Globus pallidus (tissue), 1 donor: ENCODE data around the gene POPDC2.
"Not testable (repeated sequence)": the region's sequence is repeated elsewhere in the genome, so short reads cannot be mapped to it uniquely, and the experiment has no call there.

Experiments
- DNase-seq: peaks from one replicate; pipeline ENCODE4 v3.0.0-alpha.2; 2015; ENCODE audit warnings: low spot score

Gene POPDC2

DNA sequence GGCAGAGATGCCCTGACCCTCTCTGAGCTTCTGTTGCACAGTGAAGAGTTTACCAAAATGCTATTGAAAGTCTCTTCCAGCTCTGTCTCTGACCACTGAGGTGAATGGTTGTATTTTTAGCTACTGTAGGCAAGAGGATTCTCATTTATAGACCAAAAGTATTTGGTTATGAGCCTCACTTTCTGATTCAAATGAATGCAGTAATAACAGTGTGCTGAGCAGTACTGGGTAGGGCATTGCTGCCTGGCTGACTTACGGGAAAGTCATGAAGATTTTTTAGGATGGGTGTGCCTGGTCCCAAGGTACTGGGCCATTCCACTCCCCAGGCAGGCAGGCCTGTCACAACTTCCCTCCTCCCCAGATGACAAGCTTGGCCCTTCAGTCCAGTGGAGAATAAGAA lies 47.2 kb downstream of the POPDC2 start:
- no peak for DNase-seq

DNA sequence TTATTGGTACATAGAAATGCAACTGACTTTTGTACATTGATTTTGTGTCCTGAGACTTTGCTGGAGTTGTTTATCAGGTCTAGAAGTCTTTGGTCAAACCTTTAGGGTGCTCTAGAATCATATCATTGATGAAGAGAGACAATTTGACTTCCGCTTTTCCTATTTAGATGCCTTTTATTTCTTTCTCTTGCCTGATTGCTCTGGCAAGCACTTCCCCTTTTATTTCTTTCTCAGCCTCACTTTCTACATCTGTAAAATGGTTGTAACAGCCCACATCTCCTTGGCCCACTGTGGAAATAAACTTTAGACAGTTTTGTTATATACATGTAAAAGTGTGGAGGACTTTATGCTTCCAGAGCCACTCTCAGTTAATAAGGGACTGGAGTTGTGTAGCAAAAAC lies 48.7 kb downstream of the POPDC2 start:
- DNase-seq: no peak

GRCh38 chr3:119609301-119609700 lies 51.1 kb downstream of the POPDC2 start:
- DNase-seq: no peak

- DNase-seq: no peak
These were observed 51.9 kb downstream of the POPDC2 start for GRCh38 chr3:119608405-119609000.

- DNase-seq: no peak
These were observed 55.5 kb downstream of the POPDC2 start for GRCh38 chr3:119604878-119605277.

DNA sequence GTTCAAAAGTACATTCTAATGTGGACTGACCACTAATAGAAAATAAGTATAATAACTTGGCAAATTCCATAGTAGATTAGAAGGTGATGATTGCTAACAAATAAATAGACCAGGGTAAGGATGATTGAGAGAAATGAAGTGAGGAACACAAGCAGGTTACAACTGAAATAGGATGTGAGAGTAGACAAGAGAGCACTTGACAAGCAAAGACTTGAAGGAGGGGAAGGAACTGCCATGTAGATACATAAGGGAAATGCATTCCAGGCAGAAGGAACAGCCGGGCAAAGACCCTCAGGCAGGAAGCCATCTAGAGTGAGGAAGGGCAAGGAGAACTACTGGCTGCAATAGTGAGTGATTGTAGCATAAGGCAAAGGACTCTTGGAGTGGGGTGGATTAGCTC lies 57.7 kb downstream of the POPDC2 start:
- no peak for DNase-seq

- no peak for DNase-seq
These were observed 59.2 kb downstream of the POPDC2 start for GRCh38 chr3:119601154-119601553.

DNA sequence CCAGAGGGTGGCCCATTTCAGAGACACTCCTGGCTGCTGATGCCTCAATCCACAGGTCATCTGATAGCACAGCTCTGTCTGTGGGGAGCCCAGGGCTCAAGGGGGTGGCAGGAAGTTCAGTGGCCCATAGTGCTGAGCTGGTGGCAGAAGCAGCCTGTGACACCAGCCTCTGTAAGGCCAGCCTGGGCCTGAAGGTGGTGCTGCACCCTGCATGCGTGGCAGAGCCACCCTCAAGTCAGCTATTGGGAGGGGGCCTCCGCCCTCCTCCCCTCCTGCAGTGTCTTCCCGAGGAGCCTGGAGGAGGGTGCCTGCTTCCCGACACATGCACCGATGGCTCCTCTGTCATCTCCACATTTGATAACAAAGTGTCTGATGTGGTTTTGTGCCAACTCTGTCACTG lies 59.7 kb downstream of the POPDC2 start:
- no peak for DNase-seq

- DNase-seq: no peak
These were observed 60.7 kb downstream of the POPDC2 start for GRCh38 chr3:119599558-119600174.

DNA sequence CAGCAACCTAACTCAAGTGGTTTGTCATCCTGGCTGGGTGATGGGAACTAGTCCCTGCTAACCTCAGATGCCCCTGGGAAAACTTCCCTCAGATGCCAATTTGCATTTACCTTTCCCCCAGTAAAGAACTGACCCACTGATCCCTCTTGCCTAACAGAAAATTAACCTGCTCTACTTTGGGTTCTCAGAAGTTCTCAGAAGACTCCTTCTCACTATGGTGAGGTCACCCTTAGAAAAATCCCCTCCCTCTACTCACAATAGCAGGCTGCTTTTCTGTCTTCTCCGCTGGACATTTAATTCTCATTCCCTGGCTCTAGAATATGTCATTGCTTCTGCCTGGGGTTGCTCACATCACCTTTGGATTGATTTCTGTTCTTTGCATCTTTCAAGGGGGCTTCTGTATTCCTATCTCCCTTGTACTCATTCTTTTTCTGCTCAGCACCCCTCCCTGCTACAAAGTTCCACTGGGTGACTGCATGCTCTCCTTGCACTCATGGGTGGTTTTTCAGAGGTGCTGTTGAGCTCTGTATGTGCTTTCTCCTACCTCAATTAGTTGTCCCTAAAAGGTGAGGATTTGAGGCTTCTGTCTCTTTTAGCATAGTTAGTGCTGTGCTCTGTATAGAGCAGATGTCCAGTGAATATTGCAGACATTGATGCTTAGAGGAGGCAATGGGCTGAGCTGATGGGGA lies 61.8 kb downstream of the POPDC2 start:
- no peak for DNase-seq

DNA sequence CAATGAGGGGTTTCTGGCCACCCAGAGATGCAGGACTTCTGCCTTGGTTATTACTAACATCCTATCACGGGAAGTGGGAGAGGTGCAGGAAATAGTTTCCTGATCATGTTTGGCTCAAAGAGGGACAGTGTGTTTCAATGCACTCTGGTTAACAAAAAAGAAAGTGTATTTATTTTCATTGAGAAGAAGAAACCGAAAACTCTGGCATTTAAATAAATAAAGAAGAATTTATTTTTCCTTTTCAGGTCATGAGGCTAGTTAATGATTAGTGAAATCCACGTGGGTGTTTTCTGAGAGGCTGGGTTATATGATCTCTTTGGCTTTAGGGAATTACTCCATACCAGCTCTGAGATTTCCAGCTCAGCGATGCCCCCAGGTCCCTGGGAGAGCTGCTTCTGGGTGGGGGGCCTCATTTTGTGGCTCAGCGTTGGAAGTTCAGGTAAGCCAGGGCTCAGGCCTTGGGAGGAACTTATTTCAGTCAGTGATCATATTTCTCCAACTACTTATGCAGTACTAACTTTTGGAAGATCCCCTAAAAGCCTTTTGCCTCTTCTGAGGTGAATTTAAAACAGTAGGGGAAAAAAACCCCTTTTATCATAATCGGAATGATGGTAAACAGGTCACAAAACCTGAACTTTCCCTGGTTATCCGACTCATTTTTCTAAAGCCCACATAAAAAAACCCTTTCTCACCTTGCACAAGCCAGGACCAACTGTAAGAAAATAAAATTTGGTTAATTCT lies 62.7 kb downstream of the POPDC2 start, which contains the start of gene PLA1A:
Gene PLA1A (plus strand): TSS at position 338 of the 741 bp plus-strand sequence. CDS start 29 bp downstream, at position 367.
- DNase-seq: no peak

- no peak for DNase-seq
These were observed 64.0 kb downstream of the POPDC2 start for GRCh38 chr3:119596398-119596797.

DNA sequence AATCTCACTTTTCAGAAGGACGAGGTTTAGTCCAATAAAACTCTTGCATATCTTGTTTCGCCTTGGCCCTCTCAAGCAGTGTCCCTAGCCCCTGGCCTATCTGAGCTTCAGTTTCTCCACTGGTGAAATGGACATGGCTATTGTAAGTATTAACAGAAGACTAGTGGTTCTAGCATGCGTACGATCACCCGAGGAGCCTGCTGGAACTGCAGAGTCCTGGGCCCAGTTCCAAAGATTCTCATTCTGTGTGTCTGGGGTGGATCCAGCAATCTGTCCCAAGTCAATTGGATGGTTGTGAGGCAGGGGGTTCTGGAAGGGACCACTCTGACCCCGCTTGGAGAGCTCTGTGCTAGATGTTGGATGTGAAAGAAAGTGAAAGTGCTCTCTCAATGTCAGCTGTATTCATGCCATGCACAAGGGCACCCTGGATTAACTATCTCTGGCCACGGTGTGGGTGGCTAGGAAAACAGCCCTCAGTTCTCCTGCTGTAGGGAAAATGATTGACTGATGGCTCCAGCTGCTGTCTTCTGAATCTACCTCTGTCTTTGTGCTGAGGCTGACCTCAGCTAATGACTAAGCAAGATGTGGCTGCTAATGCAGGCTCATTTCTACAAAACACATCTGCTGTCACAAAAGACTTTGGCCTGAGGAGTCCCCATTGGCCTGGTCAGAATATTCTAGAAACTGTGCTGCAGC lies 64.6 kb downstream of the POPDC2 start:
- no peak for DNase-seq

- not testable (repeated sequence) for DNase-seq
These were observed 65.5 kb downstream of the POPDC2 start for GRCh38 chr3:119594929-119595328.

DNA sequence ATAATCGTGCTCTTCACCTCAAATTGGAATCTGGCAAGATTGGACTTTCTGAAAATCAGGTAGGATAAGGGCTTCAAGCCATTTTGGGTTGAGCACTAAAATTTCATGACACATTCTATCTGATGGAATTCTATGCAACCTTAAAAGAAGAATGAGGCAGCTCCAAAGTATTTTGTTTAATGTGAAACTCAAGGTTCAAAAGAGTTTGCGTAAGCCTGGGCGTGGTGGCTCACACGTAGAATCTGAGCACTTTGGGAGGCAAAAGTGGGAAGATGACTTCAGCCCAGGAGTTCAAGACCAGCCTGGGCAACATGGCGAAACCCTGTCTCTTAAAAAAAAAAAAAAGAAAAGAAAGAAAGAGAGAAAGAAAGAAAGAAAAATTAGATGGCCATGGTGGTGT lies 66.3 kb downstream of the POPDC2 start:
- no peak for DNase-seq

DNA sequence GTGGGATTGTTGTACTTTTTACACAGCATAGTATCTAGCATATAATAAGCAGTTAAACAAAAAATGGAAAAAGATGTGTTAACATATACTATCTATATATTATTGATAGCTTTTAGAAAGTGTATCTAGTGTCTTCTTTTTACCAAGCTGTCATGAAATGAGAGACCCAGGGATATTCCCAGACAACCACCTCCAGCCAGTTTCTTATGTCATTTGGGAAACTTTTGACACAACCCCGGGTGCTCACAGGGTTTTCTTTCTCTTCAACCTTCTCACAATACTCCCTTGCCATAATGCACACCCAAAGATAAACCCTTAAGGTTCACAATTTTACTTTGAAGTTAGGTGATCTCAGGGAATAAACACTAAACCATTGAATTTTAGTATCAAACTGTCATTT lies 67.5 kb downstream of the POPDC2 start:
- no peak for DNase-seq
